ENCODE results near the gene PCDHA8.

PCDHA8 gene

GRCh38 chr5:140857177-140857986 lies 16.4 kb downstream of the PCDHA8 start:
- Histone ChIP-seq H3K4me1 (ENCODE audit: insufficient read depth, insufficient read length) (no peaks in the 10 kb centered on the region), H3K4me3 (ENCODE audit: insufficient read length, low read depth) (no peak overlapping the region), H3K9me3 (ENCODE audit: insufficient read depth, low read length) (no peaks in the 10 kb centered on the region; the same call in 1 of the 2 replicates), H3K27me3 (ENCODE audit: insufficient read depth, insufficient read length) (no peaks in the 10 kb centered on the region), H3K36me3 (ENCODE audit: insufficient read depth, insufficient read length, low read length) (no peaks in the 10 kb centered on the region), H3K9ac (ENCODE audit: insufficient read length, low read depth) (no peak overlapping the region)
- no peak for DNase-seq (ENCODE audit: low read depth, low spot score)
- TF ChIP-seq YY1 (IDR thresholded peaks at IDR 0.05; ENCODE audit: insufficient read depth, insufficient read length) (no peak), SUZ12 (IDR thresholded peaks at IDR 0.05; ENCODE audit: extremely low read depth, insufficient read depth, insufficient read length) (no peak), ZNF274 (IDR thresholded peaks at IDR 0.05; ENCODE audit: low read depth, low read length) (no peak)

GRCh38 chr5:140857987-140858240 lies 16.9 kb downstream of the PCDHA8 start:
- Histone ChIP-seq H3K4me3 (ENCODE audit: insufficient read length, low read depth) (no peak overlapping the region), H3K9ac (ENCODE audit: insufficient read length, low read depth) (no peak overlapping the region), H3K36me3 (ENCODE audit: insufficient read depth, insufficient read length, low read length) (peaks cover 4% of the 10 kb centered on the region), H3K9me3 (ENCODE audit: insufficient read depth, low read length) (no peaks in the 10 kb centered on the region; the same call in 1 of the 2 replicates), H3K27me3 (ENCODE audit: insufficient read depth, insufficient read length) (no peaks in the 10 kb centered on the region), H3K4me1 (ENCODE audit: insufficient read depth, insufficient read length) (no peaks in the 10 kb centered on the region)
- no peak for DNase-seq (ENCODE audit: low read depth, low spot score)
- no peak for TF ChIP-seq YY1 (IDR thresholded peaks at IDR 0.05; ENCODE audit: insufficient read depth, insufficient read length)

GRCh38 chr5:140862441-140863295 lies 21.7 kb downstream of the PCDHA8 start:
- no peak for DNase-seq (ENCODE audit: low read depth, low spot score)
- Histone ChIP-seq H3K9ac (ENCODE audit: insufficient read length, low read depth) (no peak overlapping the region), H3K9me3 (ENCODE audit: insufficient read depth, low read length) (no peaks in the 10 kb centered on the region; the same call in 1 of the 2 replicates), H3K4me3 (ENCODE audit: insufficient read length, low read depth) (no peak overlapping the region), H3K4me1 (ENCODE audit: insufficient read depth, insufficient read length) (no peaks in the 10 kb centered on the region), H3K27me3 (ENCODE audit: insufficient read depth, insufficient read length) (no peaks in the 10 kb centered on the region), H3K36me3 (ENCODE audit: insufficient read depth, insufficient read length, low read length) (peaks cover 6% of the 10 kb centered on the region)
- TF ChIP-seq SUZ12 (IDR thresholded peaks at IDR 0.05; ENCODE audit: extremely low read depth, insufficient read depth, insufficient read length) (no peak), YY1 (IDR thresholded peaks at IDR 0.05; ENCODE audit: insufficient read depth, insufficient read length) (no peak), ZNF274 (IDR thresholded peaks at IDR 0.05; ENCODE audit: low read depth, low read length) (no peak)

GRCh38 chr5:140868721-140869554 lies 28.0 kb downstream of the PCDHA8 start, which contains the start of gene PCDHA11:
PCDHA11 (plus strand) TSS chr5:140868957; CDS start chr5:140869104, 147 bp downstream.
- H3K9me3 ChIP-seq (ENCODE audit: insufficient read depth, low read length): peaks cover 17% of the 10 kb centered on the region; the same call in 1 of the 2 replicates
- peak within 1 kb of the TSS; percentile 44 for H3K9ac ChIP-seq (ENCODE audit: insufficient read length, low read depth)
- no peaks in the 10 kb centered on the region for H3K4me1 ChIP-seq (ENCODE audit: insufficient read depth, insufficient read length)
- no peak for DNase-seq (ENCODE audit: low read depth, low spot score)
- H3K36me3 ChIP-seq (ENCODE audit: insufficient read depth, insufficient read length, low read length): peaks cover 14% of the 10 kb centered on the region
- no peaks in the 10 kb centered on the region for H3K27me3 ChIP-seq (ENCODE audit: insufficient read depth, insufficient read length)
- H3K4me3 ChIP-seq (ENCODE audit: insufficient read length, low read depth): peak within 1 kb of the TSS; percentile 36
- TF ChIP-seq SUZ12 (IDR thresholded peaks at IDR 0.05; ENCODE audit: extremely low read depth, insufficient read depth, insufficient read length): no peak
- no peak for TF ChIP-seq ZNF274 (IDR thresholded peaks at IDR 0.05; ENCODE audit: low read depth, low read length)
- TF ChIP-seq YY1 (IDR thresholded peaks at IDR 0.05; ENCODE audit: insufficient read depth, insufficient read length): no peak

- Histone ChIP-seq H3K9ac (ENCODE audit: insufficient read length, low read depth) (no peak overlapping the region), H3K9me3 (ENCODE audit: insufficient read depth, low read length) (peaks cover 17% of the 10 kb centered on the region; the same call in 1 of the 2 replicates), H3K27me3 (ENCODE audit: insufficient read depth, insufficient read length) (no peaks in the 10 kb centered on the region), H3K36me3 (ENCODE audit: insufficient read depth, insufficient read length, low read length) (peaks cover 14% of the 10 kb centered on the region), H3K4me3 (ENCODE audit: insufficient read length, low read depth) (peak overlapping the region; percentile 36), H3K4me1 (ENCODE audit: insufficient read depth, insufficient read length) (no peaks in the 10 kb centered on the region)
- DNase-seq (ENCODE audit: low read depth, low spot score): no peak
- TF ChIP-seq ZNF274 (IDR thresholded peaks at IDR 0.05; ENCODE audit: low read depth, low read length) (no peak), YY1 (IDR thresholded peaks at IDR 0.05; ENCODE audit: insufficient read depth, insufficient read length) (no peak), SUZ12 (IDR thresholded peaks at IDR 0.05; ENCODE audit: extremely low read depth, insufficient read depth, insufficient read length) (no peak)
Observed at GRCh38 chr5:140869555-140869886, 28.5 kb downstream of the PCDHA8 start.

- Histone ChIP-seq H3K36me3 (ENCODE audit: insufficient read depth, insufficient read length, low read length) (peaks cover 14% of the 10 kb centered on the region), H3K9ac (ENCODE audit: insufficient read length, low read depth) (no peak overlapping the region), H3K4me1 (ENCODE audit: insufficient read depth, insufficient read length) (no peaks in the 10 kb centered on the region), H3K4me3 (ENCODE audit: insufficient read length, low read depth) (no peak overlapping the region), H3K27me3 (ENCODE audit: insufficient read depth, insufficient read length) (no peaks in the 10 kb centered on the region), H3K9me3 (ENCODE audit: insufficient read depth, low read length) (peaks cover 17% of the 10 kb centered on the region; the same call in 1 of the 2 replicates)
- no peak for TF ChIP-seq YY1 (IDR thresholded peaks at IDR 0.05; ENCODE audit: insufficient read depth, insufficient read length)
- TF ChIP-seq ZNF274 (IDR thresholded peaks at IDR 0.05; ENCODE audit: low read depth, low read length): no peak
- no peak for TF ChIP-seq SUZ12 (IDR thresholded peaks at IDR 0.05; ENCODE audit: extremely low read depth, insufficient read depth, insufficient read length)
- DNase-seq (ENCODE audit: low read depth, low spot score): no peak
Observed at GRCh38 chr5:140870221-140871201, 29.5 kb downstream of the PCDHA8 start.

Measured in NT2/D1 (cell line).